Activated CD4-positive, CD25-positive, alpha-beta regulatory T cell (primary cell): ENCODE data around the gene SIL1.
A peak's percentile ranks its signal among the peaks of the same experiment; 100 is the strongest.
"Not testable (repeated sequence)": the region's sequence is repeated elsewhere in the genome, so short reads cannot be mapped to it uniquely, and the experiment has no call there.

Experiments used
- DNase-seq, 4 experiments: peaks; one replicate each; lab custom pipeline; 2025; lab: John Stamatoyannopoulos, UW

The SIL1 gene

DNA sequence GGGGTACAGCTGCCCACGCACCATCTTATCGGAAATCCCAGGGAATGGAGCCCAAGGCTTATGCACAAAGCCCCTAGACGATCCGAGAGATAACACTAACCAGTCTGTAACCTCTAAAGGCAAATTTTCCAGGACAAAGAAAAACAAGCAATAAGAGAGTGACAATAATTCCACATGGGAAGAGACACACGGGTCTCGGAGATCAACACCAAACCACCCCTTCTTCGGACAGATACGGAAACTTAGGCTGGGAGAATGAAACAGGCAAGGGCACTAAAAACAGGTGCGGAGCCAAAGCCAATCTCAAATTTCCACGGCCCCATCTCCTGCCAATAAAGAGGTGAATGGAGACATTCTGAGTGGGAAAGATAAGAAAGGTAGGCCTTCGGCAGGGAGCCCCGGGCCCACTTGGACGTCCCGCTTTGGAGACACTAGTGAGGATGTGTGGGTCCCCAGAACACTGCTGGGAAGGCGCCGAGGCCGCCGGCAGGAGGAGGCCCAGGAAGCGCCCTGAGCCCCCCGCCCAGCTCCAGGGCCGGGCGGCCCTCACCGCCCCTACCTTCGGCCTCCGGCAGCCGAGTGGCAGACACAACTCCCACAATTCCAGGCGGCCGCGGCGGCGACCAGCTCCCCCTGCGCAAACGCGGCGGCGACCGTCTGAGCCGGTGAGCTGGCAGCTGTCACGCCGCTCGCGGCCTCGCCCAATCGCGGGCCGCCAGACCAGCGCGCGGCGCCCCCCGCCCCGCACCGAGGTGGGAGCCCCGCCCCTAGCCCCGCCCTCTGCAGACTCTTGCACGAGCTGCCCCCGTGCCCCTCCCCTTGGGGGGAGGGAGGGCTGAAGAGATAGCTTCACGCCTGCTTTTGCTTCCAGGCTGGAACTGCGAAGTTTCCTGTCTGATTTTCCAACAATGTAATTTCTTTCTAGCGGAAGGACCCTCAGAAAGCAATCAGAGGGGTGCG lies at the start of gene SIL1:
TSS of gene SIL1 (minus strand) at position 659 of the 960 bp plus-strand sequence. CDS start 70,525 bp downstream, outside the sequence.
- peak; percentile 95 to 96 (median 96) for DNase-seq

DNA sequence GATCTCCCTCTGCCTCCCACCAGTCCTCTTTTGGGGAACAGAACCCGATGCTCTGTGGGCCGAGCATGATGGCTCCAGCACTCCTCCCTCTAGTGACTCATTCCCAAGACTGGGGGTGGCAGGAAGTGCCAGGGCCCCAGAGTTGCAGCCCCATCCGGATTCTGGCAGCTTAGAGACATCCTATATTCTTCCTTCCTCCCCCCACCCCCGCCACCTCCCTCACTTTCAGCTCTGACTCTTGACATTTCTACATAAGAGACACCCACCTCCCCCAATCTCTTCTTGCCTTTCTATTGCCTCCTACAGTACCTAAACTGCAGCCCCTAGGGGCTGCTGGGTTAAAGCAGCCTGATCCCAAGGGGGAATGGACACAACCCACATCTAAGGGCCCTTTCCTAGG lies 48.2 kb upstream of the SIL1 start:
- no peak for DNase-seq

DNA sequence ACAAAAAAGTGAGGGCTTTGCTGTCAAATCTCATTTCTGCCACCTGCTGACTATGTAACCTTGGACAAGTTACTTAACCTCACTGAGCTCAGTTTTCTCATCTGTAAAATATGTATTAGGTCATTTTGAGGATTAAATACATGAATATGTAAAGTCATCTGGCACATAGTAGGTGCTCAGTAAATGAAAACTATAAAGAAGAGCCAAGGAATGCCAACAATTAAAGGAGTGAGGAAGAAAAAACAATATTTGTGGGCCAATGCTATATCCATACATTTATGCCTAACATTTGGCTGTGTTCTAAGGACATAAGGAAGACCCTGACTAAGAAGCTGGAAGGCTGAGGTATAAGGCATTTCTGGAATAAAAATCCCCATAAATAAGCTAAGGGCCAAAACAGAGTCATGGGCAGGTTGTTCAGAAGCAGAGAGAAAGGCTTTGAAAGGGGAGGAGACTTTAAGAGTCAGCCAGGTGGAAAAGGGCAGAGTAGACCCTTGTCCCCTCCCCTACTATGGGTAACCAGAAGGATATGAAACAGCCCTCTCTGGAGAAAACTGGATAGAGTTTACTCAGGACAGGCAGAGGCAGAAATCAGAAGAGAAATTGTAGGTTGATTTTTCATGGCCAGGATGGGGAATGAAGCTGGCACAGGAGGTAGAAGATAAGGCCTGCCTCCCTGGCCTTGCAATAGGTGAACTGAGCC lies 47.6 kb upstream of the SIL1 start:
- DNase-seq: no peak

- no peak for DNase-seq
These were observed 45.3 kb upstream of the SIL1 start for GRCh38 chr5:139243425-139243970.

DNA sequence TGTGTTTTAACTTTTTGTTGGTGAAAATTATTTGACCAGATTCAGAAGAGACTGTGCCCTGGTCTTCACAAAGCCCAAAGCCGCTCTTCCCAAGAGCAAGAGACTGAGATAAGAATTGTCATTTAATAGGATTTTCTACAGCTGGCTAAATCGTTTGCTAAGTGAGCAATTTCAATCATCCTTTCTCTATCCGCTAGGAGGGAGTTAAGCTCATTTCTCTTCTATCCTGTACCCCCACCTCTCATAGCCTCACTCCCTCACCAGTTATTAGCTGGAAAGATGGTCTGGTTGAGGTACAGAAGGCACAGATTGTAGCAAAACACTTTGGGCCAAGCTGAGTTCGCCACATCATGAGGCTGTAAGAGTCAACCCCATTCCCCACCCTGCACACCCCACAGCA lies 43.0 kb upstream of the SIL1 start:
- DNase-seq: no peak

GRCh38 chr5:139236479-139236878 lies 38.3 kb upstream of the SIL1 start:
- DNase-seq: no peak

DNA sequence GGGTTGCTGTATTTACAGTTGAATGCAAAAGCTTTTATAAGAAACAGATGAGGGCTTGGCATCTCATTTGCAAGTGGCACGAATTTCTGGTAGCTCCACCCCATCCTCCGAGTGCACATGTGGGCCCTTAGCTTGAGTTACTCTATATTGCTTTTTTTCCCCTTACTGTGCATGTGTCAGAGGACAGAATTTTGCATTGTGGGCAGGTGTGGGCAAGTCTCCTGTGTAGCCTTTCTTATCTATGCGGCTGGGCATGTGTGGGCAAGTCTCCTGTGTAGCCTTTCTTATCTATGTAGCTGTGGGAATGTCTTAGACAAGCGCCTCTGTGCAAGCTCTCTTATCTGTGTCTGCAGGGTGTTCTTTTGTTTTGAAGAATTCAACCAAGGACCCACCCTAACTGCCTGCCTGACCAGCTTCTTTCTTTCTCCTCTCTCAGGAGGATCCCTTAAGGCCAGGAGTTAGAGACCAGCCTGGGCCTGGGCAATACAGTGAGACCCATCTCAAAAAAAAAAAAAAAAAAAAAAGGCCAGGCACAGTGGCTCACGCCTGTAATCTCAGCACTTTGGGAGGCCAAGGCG lies 34.1 kb upstream of the SIL1 start:
- DNase-seq: no peak

- DNase-seq: no peak
These were observed 30.1 kb upstream of the SIL1 start for GRCh38 chr5:139228201-139228803.

- no peak for DNase-seq
These were observed 28.0 kb upstream of the SIL1 start for GRCh38 chr5:139226131-139226530.

- DNase-seq: no peak
These were observed 25.3 kb upstream of the SIL1 start for GRCh38 chr5:139223481-139223880.

- no peak for DNase-seq
These were observed 24.2 kb upstream of the SIL1 start for GRCh38 chr5:139222346-139222745.

DNA sequence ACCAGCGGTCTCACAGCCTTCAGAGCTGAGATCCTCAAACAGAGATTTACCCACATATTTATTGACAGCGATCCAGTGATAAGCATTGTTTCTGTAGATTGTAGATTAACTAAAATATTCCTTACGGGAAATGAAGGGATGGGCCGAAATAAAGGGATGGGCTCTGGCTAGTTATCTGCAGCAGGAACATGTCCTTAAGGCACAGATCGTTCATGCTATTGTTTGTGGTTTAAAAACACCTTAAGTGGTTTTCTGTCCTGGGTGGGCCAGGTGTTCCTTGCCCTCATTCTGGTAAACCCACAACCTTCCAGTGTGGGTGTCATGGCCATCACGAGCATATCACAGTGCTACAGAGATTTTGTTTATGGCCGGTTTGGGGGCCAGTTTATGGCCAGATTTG lies 19.9 kb upstream of the SIL1 start:
- DNase-seq: not testable (repeated sequence)

DNA sequence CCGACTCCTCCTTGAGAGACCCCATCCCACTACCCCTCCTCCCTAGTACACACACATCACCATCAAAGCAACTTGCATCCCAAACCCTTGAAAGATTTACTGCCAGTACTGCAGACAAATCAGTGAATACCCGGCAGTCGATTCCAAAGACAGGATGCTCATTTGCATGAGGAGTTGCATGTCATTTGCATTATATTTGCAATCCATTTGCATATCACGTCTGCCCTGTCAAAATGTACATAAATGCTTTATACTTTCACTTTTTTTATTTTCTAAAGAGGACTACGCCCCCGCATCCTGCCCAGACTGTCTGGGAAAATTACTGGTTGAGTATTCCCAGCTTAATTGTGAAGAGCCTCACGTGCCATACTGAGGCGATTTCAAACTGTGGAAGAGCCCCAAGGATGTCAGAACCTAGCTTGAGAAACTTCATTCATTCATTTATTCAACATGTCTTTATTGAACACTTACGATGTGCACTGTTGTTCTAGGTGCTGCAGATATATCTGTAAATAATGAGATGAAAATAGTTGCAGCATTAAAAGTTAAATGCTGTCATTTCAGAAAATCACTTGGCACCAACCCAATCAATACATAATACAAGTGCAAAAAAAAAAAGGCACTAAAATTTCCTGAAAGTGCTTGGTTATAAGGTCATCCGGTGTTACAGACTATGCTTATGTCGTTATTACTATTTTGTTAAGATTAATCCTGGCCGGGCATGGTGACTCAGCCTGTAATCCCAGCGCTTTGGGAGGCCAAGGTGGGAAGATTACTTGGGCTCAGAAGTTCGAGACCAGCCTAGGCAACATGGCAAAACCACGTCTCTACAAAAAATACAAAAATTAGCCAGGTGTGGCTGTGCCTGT lies 17.2 kb upstream of the SIL1 start:
- DNase-seq: no peak

DNA sequence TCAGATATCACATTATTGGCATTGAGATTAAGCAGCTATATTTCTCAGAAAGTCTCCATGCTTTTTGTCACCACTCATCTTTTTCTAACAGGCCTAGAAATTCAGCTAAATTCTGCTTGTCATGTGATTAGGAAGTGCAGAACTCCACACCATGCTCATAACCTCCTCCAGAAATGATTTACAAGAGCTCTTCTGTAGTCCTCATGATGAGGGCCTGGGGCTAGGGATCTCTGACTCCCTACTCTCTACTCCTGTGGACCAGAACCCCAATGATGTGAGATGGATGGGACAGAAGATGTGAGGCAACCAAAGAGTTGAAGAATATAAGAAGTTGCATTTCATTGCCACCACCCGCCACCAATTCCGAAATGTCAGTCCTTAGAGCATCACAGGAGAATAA lies 16.5 kb upstream of the SIL1 start:
- DNase-seq: no peak

GRCh38 chr5:139212906-139213305 lies 14.7 kb upstream of the SIL1 start:
- no peak for DNase-seq

DNA sequence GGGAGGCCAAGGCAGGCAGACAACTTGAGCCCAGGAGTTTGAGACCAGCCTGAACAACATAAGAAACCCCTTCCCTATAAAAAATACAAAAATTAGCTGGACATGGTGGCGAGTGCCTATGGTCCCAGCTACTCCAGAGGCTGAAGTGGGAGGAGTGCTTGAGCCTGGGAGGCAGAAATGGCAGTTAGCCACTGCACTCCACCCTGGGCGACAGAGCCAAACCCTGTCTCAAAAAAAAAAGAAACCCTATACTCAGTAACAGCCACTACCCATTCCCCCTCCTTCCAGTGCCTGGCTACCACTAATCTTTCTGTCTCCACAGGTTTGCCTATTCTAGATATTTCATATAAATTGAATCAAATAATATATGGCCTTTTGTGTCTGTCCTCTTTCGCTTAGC lies 14.3 kb upstream of the SIL1 start:
- no peak for DNase-seq

DNA sequence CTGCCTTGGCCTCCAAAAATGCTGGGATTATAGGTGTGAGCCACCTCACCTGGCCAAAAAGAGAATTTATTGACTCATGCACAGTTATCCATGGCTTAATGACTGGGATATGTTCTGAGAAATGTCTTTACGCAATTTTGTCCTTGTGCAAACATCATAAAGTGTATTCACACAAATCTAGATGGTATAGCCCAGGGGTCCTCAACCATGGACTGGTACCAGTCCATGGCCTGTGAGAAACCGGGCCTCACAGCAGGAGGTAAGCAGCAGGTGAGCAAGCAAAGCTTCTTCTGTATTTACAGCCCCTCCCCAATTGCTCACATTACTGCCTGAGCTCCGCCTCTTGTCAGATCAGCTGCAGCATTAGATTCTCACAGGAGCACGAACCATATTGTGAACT lies 12.4 kb upstream of the SIL1 start:
- no peak for DNase-seq

- DNase-seq: no peak
These were observed 9.3 kb upstream of the SIL1 start for GRCh38 chr5:139207297-139208000.

- no peak for DNase-seq
These were observed 7.4 kb upstream of the SIL1 start for GRCh38 chr5:139205586-139205985.

DNA sequence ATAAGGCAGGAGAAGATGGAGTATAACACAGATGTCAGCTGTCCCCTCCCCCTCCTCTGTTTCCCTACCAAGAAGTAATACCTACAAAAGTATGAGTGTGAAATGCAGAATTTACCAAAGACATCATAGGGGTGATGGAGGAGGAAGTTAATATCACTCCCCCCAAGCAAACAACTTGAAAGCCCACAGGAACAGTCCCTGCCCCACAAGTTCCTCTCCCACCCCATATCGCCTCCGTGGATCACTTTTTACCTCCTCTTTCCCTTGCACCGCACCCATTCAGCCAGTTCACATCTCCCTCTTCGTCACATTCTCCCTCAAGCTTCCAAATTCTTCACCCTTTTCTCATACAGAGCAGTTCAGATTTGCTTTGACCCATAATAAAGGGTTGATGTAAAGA lies 7.0 kb upstream of the SIL1 start:
- DNase-seq: no peak
